CD4-positive, alpha-beta T cell treated with Interleukin-15 for 4 hours (primary cell): ENCODE data around the gene PAPPA2.

Experiments
- DNase-seq: peaks from one replicate; pipeline ENCODE4 v3.0.0-alpha.2; 2020; ENCODE audit warnings: low spot score

PAPPA2 gene

DNA sequence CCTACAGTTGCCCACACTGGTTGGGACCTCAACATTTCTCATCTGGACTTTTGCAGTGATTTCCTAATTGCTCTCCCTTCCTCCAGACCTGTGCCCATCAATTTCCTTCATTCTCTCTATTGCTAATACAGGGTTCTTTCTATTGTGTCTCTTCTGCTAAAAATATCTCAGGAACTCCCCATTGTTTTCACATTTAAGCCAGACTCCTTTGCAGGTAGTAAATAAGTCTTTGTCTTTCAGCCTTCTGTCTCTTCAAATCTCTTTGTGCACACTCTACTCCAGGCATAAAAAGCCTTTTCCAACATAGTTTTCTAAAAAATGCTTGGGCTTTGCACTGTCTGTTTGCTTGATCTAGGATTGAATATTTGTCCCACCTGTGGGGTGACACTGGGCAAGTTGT, 340.6 kb downstream of the PAPPA2 start:
- no peak for DNase-seq

DNA sequence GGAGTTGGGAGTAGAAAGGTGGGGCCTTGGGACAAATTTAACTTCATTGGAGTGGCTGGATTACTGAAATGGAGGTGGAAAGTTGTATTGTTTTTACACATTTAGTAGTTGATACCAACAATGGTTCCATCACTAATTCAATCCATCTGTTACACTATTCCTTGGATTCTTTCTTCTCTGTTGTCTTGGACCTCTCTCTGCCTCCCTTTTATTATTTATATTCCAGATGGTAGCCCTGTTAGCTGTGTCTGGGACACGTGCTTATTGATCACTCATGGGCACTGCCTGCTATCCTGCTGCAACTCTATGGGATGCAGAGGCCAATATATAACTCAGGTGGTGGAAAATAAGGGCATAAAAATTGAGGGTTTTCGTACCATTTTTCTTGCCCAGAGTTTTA, 346.3 kb downstream of the PAPPA2 start:
- no peak for DNase-seq

DNA sequence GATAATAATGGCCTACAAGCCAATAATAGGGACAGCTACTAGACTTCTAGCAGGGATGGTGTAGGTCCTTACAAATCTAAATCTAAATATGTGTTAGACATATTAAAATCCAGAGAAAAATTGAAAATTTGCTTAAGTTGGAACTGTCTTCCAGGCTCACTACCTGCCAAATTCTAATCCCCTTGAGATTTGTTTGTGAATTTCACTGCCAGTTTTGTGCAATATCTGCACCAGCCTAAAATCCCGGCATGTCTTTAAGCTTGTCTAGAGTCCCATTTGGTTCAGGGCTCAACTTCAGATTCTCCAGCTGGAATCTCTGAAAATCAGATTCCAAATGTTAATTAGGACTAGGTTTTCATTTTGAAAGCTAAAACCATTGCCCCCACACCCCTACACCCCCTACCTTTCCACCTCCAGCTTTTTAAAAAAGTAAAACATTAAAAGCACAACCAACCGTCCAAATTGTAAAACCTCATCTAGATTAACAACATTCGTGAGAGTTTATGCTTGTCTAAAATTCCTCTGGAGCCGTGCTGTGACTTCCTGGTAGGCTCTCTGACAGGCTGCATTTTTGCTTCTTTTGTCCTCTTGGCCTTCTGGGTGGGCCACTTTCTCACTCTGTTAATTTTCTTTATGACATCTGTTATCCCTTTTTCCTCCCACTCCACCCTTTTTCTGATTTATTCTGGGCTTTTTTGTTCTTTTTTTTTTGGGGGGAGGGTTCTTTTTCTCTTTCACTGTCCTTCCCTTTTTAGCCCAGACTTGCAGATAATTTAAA, 348.7 kb downstream of the PAPPA2 start:
- DNase-seq, result no peak

DNA sequence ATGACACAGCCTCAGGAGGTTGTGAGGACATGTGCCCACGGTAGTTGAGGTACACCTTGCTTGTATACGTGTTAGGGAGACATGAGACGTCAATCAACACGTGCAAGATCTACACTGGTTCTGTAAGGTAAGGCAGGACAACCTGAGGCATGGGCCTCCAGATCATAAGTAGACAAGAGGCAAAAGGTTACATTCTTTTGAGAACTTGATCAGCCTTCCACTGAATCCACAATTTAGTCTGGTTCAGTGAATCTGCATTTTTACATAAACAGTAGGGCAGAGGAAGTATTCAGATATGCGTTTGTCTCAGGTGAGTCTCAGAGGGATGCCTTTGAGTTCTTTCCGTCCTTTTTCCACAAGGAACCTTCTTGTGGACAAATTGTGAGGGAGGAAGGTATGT, 352.6 kb downstream of the PAPPA2 start:
- no peak for DNase-seq

DNA sequence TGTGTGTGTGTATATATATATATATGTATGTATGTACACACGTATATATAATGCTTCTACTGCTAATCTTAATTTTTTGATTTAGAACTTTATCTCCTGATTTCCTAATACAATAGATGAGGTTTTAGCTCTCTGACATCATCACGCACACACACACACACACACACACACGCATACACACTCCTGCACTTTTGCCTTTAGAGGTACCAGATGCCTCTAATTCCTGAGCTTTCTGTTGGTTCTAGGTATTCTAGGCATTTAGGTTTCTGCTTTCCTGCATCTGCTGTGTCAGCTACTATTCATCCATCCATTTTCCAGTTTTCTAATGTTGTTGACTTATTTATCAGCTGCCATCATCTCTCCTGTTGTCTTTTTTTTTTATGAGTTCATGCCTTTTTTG, 353.3 kb downstream of the PAPPA2 start:
- DNase-seq, result no peak

DNA sequence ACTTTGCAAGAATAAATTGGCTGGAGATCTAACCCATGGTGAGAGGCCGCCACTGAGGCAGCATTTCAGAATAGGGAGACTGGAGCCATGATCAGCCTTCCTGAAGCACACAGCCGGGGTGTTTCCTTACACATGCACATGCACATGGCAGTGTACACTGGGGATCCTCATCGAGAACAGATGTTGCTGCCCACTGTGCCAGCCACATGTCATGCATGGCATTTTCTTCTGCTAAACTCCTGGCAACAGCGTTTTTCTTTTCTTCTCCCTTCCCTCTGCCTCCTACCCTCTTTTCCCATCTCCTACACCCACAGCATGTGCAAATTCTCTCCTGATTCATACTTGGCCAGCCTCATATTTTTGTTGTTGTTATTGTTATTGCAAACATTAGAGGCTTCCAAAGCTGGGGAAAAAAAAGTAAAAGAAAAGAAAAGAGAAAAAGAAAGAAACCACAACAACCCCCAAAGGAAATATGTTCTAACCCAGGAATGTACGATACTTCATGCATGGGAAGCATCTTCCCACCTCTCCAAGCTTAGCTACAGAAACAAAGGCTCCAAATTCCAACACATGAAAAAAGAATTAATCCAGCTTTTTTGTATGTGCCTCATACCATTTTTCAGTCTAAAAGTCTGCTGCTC, 357.5 kb downstream of the PAPPA2 start:
- no peak for DNase-seq

DNA sequence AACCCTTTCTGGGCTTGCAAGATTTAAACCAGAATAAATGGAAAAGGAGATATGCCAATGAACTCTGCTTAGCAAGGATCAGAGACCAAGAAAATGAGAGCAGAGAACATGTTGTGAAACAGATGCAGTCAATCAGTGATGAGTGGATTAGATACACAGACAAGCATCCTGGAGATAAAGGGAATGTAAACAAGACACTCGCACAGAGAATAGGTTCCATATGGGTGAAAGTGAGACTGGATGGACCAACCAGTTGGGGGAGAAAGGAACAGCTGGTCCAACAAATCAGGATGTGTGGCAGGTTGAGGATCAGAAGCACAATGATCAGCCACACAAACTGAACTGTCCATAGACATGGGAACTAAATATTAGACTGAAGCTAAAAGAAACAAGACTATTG, 363.3 kb downstream of the PAPPA2 start:
- DNase-seq, result no peak

DNA sequence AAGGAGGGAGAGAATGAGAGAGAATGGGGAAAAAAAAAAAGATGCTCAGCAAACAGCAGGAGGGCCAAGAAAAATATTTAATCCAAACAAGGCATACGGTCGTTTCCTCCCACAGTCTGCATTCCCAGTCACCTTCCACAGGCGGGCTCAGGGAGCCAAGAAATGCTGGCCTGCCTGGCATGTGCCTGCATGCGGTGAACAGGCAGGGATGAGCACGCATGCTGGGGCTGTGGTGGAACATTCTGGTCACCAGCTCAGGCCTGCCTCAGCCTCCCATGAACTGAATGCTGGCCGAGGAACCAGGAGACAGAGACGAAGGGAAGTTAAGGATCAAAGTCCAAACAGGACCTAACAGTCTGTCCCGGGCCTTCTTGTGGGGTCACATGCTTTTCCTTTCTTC, 366.3 kb downstream of the PAPPA2 start:
- no peak for DNase-seq

DNA sequence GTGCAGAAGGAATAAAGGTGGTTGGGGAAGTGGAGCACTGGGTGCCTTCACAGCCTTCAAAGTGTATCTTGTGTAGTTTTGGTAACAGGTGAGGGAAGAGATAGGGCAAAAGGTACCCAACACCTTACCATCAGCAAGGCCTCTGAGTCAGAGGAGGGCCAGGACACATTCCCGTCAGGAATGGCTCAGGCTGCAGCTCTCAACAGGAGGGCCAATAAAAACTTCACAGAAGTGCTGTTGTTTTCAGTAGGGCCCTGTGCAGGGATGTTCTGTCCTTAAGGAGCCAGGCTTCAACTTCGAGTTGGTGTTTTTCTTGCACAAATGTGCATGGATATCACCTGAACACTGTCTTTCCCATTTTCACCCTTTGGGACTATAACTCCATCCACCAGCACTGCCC, 368.2 kb downstream of the PAPPA2 start:
- DNase-seq, result no peak

DNA sequence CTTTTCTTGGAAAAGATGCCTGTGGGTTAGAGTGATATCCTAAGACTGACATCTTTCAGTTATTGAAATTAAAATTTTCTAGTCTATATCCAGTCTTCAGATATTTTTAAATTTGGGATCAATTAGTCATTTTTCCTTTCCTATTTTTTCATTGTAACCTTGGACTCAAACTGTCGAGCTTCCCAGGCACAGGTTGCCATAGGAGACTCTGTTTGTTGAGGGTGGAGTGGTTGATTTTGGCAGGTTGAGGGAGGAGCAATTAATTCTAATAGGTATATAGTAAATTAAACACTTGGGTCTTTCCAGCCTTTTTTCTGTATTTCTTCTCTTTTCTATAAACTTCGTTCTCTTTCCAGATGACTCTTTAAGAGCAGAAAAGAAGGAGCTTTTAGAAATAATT, 374.7 kb downstream of the PAPPA2 start:
- DNase-seq, result no peak

DNA sequence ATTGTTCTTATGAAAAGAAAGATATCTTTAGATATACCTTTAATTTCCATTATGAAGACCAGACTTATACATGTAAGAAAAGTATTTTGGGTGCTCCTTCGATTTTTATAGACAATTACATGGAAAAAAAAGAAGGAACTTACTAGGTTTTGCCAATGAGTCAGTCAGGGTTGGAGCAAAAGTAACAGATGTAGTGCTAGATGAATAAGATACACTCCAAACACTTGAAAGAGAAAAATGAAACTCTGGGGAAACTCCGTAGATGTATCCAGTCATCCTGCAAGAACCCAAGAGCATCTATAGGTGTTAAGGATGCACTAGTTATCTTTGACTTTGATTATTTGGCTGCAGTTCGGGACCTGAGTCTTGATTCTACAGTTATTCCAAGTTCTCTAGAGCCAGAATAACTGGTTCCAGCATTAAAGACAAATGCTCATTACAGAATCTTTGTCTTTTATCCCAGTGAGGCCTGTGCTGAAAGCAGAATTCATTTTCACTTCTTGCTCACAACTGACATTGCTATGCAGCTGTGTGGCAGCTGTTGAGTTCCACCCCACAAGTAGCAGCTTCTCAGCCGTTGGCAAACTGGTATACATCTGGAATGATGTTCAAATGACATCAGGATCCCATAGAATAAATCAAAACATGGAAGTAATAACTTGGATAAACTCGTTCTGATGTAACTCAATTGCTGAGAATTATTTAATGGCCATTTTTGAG, 375.5 kb downstream of the PAPPA2 start:
- no peak for DNase-seq

DNA sequence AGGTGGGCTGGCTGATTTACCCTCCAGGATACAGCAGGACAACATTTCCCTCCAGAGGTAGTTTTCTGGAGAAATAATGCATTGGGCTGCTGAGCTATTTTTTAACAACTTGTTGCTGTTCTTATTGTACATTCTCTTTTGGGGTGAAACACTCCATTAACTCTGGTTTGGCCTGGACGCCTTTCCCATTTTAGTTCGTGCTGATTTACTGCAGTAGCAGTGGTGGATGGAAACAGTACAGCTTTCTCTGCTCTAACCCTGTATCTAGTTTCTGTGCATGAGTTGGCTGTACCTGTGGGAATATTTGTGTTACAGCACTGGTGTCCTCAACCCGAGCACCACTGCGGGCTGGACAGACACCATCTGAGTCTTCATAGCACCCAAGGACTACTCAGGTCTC, 376.2 kb downstream of the PAPPA2 start:
- DNase-seq, result no peak

DNA sequence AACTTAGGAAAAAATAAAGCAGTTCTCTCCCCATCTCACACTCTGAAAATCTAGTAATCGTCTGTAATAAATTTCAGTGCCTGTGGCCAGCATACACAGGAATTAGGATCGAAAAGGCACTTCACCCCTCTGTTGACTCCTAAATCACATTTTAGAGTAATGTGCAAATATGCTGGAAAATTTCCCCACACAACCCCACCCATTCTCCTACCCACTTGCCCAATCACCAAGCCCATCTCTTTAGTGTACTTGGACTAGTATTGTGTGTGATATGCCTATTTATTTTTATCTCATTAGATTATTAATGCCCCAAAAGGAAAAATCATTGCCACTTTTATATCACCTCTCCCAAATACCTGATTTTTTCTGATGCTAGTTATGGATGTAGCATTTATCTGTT, 378.3 kb downstream of the PAPPA2 start:
- no peak for DNase-seq

DNA sequence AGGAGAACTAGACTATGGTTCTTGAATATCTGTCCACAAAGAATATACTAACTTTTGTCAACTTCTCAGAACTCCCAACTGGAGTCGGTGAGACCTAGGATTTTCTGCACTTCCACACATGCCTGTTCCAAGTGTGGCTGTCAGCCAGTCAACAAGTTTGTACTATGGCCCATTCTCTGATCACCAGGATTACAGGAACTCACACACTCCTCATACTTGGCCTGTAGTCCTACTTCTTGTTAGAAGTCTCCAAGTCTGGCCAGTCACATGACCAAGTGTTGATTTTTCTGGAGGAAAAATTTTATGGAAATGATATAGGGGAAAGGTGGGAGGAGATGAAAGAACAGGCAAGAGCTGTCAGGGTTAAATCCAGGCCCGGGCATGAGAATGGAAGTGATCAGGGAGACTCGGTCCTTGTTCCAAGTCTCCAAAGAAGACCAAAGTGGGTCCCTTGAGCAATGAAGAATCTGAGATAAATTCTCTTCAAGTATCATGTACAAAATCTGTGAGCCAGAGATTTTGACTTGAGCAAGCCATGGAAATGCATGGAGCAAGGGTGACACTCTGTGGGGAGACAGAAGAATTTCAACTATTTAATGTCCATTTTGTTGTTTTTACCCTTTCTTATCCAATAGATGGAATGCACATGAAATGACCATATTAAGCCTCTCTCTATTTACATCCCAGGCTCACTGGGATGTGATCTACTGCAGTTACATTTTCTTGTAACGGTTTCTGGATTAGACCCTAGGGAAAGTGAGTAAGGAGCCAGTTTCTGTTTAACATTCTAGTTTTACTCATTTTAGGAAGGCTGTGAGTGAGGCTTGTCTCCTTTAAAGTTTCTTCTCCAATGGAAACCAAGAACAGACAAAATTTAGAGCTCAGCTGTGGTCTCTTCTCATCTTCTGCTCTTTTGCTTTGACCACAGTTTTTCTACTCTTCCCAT, 380.6 kb downstream of the PAPPA2 start:
- no peak for DNase-seq

DNA sequence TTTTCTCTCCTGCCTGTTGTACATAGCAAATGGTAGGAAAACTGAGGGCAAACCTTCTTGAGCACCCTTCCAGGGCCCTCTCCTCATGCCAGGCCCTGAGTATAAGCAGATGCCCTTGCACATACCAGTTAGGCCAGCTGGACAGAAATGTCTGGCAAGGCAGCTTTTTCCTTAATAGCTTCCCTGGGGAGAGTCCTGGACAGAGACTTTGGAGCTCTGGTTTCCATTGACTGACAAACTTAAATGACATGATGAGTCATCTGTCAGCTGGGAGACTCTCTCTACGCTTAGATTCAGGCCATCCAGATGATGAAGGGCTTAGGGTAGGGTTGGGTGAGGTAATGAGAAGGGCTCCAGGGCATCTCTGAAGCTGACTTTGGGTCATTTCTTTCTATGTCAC, 384.1 kb downstream of the PAPPA2 start:
- DNase-seq, result no peak

DNA sequence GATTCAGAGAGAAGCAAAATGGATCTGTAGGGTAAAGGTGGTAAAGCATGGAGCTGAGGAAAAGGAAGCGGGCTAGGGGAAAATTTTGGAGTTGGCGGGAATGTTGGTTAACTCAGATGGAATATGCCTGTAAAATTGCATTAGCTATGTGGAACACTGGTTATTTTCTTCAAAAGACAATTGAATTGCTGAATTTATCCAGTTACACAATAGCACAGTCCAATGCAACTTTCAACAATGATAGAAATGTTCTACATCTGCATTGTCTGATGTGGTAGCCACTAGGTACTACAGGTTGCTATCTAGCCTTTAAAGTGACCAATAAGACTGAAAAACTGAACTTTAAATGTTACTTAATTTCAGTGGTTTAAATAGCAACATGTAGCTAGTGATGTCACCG, 386.3 kb downstream of the PAPPA2 start:
- DNase-seq, result no peak

DNA sequence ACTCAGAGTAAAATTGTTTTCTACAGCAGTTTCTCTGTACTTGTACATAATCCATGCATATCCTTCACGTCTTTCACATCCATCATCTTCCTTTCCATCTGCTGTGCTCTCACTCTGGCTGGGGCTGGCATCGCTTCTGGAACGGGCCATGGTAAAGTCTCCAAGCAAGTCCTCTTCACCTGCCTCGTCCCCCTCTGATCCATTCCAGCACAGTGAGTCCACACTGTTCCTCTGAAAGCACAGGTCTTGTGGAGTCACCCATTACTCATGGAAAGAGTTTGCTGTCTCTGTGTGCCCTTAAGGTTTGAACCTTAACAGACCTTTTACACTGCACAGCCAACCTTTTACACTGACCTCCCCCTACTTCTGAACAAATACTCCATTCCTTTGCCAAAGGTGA, 387.9 kb downstream of the PAPPA2 start:
- DNase-seq, result no peak

DNA sequence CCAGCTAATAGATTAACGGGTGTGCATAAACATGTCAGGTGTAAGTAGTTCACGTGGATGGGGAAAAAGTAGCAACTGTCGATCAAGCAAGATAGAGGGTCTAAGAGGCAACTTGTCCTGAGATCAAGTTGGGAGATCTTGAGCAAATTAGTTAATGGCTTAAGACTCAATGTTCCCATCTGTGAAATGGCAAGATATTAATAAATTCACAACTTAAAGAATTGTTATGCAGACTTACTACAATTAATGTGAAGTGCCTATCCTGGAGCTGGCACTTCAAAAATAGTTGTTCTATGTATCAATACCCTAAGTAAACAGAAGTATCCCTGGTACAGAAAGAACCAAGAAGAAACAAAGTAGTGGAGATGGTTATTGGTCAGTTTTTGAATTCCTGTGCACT, 389.1 kb downstream of the PAPPA2 start:
- no peak for DNase-seq

DNA sequence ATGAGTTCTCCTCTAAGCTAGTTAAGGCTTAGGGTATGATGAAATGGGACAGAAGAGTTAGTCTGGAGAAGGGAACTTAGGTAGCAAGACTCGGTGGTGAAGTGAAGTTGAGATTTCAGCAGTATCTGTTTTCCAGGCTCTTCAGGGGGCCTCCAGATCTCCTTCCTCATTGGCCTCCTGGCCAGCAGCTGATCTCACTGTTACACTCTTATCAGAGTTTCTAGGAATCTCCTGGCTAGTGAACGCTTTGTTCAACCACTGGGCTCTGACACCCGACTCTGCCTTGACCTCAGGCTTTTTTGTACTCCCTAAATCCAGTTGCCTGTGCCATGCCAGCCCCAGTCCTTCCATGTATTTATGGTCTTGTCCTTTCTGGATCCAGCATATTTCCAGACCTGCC, 390.5 kb downstream of the PAPPA2 start:
- DNase-seq, result no peak

DNA sequence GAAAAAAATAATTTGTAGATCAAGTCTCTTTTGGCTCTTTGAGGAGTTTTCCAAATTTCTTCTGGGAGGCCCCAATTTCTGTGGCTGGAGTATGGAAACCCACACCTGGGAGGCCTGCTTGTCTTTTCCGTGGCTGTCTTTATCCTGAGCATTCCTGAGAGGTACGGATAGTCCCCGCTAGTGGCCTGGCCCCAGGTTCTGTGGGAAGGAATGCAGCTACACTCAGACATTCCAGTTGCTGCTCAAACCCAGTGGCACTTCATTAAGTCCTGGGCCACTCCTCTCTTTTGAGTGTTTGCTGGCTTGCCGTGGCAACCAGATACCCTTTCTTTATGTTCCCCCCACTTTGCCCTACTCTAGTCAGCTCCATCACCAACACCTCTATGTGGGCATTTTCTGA, 391.1 kb downstream of the PAPPA2 start:
- no peak for DNase-seq

DNA sequence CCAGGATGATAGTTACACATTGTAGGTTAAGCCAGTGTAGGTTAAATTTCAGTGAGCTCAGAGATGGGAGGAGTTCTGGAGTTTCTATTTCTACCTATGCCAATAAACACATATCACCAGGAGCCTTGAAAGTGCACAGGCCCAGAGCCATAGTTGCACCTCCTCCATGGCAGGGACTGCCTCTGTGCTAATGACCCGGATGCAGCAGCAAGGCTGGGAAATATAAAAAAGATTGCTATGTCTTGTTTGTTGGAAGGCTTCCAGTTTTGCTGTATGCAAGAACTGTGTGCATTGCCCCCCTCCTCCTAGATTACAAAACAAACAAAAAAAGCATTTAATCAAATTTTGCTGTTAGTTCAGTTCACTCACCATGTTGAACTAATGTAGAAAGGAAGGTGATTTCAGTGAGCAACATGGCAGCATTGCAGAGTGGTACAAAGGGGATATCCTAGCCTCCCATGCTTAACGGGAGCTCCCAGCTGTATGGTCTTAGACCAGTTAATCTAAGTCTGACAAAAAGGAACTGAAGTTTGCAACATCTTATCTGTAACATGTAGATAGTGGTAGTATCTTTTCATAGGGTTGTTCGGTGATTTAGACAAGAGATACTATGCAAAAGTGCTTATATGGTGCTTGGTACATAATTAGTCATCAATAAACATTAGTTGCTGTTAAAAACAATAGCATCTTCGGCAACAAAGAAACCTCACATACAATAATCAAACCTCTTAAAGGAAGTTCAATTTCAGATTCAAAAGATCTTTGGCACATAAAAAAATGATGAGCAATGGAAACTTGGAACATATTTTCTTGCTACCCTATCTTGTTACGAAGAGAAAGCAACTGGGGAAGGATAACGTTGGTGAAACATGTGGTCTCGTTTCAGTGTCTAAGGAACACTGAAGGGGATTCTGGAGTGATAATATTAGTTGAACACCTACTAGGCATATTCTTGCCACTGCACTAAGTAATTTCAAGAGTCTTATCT, 392.1 kb downstream of the PAPPA2 start:
- no peak for DNase-seq
